Activated T-cell treated with anti-CD3 and anti-CD28 coated beads for 24 hours (primary cell): ENCODE measurements around the gene NMNAT3.
"Not testable (repeated sequence)": the region's sequence is repeated elsewhere in the genome, so short reads cannot be mapped to it uniquely, and the experiment has no call there.

ENCODE experiments used
- DNase-seq: peaks from one replicate; pipeline ENCODE4 v3.0.0-alpha.2; 2020; ENCODE audit warnings: low read depth

Gene NMNAT3

DNA sequence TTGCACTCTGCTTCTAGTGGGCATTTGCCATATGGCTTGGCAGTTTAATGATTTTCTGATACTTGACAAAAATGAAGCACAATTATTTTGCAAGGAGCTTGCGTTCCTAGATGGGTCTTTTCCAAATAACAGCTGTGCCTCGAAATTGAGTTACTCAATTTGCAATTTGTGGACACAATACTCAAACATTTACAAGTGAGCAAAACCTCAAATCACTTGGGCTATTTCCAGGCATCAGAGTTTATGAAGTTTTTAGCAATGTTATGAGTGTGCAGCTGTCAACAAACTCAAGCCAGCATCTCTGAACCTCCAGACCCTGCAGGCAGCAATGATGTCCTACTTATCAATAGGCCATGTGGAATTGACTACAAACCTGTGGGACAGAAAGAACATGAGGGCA is 41.3 kb downstream of the NMNAT3 start:
- DNase-seq: no peak

DNA sequence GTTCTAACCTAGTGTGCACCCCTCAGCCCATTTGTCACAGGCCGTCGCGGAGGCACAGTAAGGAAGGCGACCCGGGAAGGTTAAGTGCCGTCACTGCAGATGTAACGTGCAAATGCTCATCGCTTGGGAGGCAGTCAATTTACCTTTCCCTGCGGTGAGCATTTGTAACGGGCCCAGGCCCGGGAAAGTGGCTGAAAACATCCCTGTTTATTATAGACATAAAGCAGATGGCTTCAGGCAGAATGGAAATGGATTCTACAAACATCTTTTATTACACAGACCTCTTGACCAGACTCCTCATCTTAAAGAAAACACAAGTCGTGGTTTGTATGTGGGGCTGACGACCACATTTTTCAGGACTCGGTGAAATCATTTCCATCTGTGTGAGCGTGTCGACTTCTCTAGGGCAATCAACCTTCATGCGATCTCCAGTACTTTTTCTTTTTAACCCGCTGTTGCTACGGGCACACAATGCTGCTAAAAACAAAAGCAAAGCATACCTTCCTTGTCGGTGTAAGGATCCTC is 43.6 kb downstream of the NMNAT3 start:
- no peak for DNase-seq

GRCh38 chr3:139633511-139633910 is 44.3 kb downstream of the NMNAT3 start:
- DNase-seq: no peak

- DNase-seq: no peak
These were observed 47.2 kb downstream of the NMNAT3 start for GRCh38 chr3:139630542-139630941.

DNA sequence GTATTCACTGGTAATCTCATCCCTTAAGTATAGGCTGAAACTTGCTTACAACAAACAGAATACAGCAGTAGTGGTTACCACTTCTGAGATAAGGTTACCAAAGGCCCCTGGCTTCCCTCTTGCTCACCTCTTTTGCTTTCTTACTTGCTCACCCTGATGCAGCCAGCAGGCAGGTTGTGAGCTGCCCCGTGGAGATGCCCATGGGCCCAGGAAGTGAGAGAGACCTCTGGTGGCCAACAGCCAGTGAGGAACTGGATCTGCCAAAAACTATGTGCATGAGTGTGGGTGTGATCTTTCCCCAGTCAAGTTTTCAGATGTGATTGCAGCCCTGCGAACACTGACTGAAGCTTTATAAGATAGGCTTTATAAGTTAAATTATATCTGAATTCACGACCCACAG is 48.7 kb downstream of the NMNAT3 start:
- no peak for DNase-seq

DNA sequence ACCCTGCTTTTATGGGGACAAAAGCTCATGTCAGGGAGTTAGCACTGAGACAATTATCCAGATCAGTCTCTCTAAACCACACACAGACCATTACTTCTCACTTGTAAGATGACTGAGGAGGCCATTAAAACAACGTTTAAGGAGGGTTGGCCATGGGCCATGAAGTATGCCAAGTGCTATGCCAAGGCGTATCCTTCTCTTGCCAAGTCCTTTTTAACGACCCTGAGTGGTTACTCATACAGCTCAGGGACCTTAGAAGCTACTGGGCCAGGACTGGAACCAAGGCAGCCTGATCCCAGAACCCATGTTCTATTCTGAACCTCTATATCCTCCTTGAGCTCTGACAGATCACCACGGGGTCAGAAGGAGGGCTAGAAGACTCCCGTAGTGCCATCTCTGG is 50.0 kb downstream of the NMNAT3 start:
- no peak for DNase-seq

DNA sequence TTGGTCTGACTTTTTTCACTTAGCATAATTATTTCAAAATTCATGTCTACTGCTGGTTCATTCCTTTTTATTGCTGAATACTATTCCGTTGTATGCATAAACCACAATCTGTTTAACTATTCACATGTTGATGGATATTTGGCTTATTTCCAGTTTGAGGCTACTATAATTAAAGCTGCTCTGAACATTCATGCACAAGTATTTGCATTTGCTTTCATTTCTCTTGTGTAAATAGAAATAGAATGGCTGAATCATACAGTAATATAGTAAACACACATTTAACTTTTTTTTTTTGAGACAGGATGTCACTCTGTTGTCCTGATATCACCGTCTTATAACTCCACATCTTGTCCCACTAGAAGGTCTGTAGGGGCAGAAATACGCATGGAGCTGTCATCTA is 57.3 kb downstream of the NMNAT3 start:
- no peak for DNase-seq

DNA sequence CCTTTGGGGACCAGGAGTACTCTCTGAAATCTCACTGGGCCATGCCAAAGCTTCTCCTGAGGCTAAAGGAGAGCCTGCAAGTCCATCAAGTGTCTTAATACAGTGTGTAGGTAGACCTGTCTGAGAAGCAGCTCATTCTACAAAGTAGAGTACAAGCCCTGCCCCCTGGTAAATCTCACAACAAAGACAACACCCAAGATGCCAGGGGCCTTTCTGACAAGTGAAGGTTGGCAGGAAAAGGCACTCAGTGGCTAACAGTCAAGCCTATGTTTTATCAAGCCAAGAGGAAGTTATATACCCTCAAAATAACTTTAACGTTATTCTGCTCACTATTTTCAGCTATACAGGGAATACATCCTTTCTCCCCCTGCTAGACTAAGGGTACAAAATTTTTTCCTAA is 58.3 kb downstream of the NMNAT3 start:
- DNase-seq: no peak

GRCh38 chr3:139617672-139618268 is 60.0 kb downstream of the NMNAT3 start:
- DNase-seq: no peak

DNA sequence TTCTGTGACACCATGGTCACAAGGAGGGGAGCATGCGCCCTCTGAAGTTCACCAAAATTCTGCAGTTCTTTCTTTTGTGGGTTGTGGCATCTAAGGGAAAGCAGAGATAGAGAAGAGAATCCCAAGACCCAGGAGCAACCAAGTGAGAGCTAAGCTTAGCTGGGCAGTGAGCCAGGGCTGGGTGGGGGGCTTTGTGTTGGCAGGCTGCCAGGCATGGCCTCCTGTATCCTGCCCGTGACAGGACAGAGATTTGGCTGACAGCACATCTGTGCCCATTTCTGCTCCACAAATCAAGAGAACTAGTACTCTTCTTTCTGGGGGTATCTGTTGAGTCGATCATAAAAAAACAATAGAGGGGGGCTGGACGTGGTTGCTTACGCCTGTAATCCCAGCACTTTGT is 66.2 kb downstream of the NMNAT3 start:
- no peak for DNase-seq

DNA sequence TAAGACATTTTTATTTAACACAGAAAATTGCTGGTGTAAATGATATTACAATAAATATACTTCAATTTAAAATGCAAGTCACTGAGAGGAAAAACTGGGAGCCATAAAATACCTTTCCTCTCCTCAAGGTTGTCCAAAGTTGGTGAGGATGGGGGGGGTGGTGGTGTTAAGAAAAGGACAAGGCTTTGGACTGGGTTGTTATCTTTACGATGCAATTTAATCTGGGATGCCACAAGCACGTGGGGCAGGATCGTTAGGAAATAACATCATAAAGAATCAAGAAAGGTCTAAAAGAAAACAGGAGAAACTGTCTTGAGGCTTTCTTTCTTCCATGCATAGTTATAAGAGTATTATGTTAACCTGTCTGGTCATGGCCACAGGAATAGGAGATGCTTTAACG is 66.9 kb downstream of the NMNAT3 start:
- DNase-seq: no peak

DNA sequence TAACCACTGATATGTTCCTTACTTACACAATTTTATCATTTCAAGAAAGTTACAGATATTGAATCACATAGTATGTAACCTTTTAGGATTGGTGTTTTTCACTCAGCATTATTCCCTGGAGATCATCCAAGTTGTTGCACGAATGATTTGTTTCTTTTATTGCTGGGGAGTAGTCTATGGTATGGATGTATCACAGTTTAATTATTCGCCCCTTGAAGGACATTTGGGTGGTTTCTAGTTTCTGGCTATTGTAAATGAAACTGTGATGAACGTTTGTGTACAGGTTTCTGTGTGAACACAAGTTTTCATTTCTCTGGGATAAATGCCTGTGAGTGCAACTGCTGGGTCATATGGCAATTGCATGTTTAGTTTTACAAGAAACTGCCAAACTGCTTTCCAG is 68.8 kb downstream of the NMNAT3 start:
- no peak for DNase-seq

DNA sequence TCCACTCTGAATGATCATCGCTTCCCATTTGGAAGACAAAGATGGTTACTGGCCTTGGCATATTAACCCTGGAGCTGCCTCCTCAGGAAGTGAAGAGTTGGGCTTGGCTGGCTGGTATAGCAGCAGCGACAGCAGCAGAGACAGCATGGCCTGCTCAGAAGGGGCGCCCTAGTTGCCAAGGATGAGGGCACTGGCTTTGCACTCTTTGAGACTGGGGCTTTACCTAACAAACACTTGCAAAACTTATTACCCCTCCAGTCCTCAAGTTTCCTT is 69.7 kb downstream of the NMNAT3 start:
- DNase-seq: no peak

GRCh38 chr3:139607257-139608107 is 70.3 kb downstream of the NMNAT3 start:
- DNase-seq: no peak

GRCh38 chr3:139602003-139602402 is 75.8 kb downstream of the NMNAT3 start:
- DNase-seq: no peak

- DNase-seq: no peak
These were observed 76.4 kb downstream of the NMNAT3 start for GRCh38 chr3:139601191-139601961.

GRCh38 chr3:139597947-139598346 is 79.8 kb downstream of the NMNAT3 start:
- no peak for DNase-seq

- not testable (repeated sequence) for DNase-seq
These were observed 86.6 kb downstream of the NMNAT3 start for GRCh38 chr3:139591186-139591585.

GRCh38 chr3:139588450-139588849 is 89.3 kb downstream of the NMNAT3 start:
- no peak for DNase-seq

GRCh38 chr3:139587797-139588196 is 90.0 kb downstream of the NMNAT3 start:
- no peak for DNase-seq

DNA sequence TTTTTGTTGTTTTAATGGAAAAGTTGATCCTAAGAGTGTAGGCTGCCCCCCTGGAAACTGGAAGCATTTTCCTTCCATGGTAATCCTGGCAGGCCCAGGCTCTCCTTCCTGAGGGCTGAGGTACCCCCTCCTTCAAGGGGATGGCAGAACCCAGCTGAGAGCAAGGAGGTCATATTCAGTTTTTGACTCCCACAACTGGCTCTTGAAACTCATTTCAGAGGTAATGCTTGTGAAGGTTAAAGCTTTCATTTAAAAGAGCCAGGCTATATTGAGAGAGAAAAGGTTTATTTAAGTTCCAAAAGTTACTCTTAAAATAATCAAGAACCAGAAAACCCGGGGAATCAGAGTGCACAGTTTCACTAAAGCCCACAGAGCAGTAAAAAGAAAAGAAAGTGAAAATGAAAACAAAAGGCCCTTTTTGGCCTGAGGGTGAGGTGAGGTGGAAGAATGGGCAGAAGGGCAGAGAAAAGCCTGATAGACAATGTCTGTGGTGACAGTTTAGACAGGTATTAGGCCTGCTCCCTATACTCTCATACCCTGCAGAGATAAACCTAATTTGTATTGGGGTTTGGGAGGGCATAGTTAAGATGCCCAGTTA is 91.3 kb downstream of the NMNAT3 start:
- DNase-seq: no peak

GRCh38 chr3:139585820-139586219 is 92.0 kb downstream of the NMNAT3 start:
- DNase-seq: no peak

- DNase-seq: not testable (repeated sequence)
These were observed 94.1 kb downstream of the NMNAT3 start for GRCh38 chr3:139583651-139584050.
